Activated T-helper 17 cell treated with anti-CD3 and anti-CD28 coated beads, Interleukin-2, amount 50 U/mL, for 72 hours (primary cell): ENCODE data around the gene CBFA2T2. TPM values are rescaled to one million over a fixed set of nuclear protein-coding genes. Genes with fewer than 3 reads are reported as not detected.

Experiments
- ATAC-seq: fragments of 150-1000 bp; cut with Tn5 transposase; replicated peaks from 2 replicates; pipeline ENCODE4 v1.10.0; 2021; ENCODE audit warnings: mild to moderate bottlenecking, moderate library complexity
- H3K27ac Mint-ChIP-seq: one replicate; pipeline ENCODE4 v1.8.0; 2022; ENCODE audit warnings: mixed read lengths
- H3K27me3 Mint-ChIP-seq: one replicate; pipeline ENCODE4 v1.8.0; 2022; ENCODE audit warnings: mixed read lengths
- H3K36me3 Mint-ChIP-seq: one replicate; pipeline ENCODE4 v1.8.0; 2022; ENCODE audit warnings: low read depth, mild to moderate bottlenecking, mixed read lengths
- H3K4me1 Mint-ChIP-seq: one replicate; pipeline ENCODE4 v1.8.0; 2022; ENCODE audit warnings: mixed read lengths
- H3K4me3 Mint-ChIP-seq: one replicate; pipeline ENCODE4 v1.8.0; 2022; ENCODE audit warnings: mild to moderate bottlenecking, mixed read lengths
- H3K9me3 Mint-ChIP-seq: one replicate; pipeline ENCODE4 v1.8.0; 2022; ENCODE audit warnings: mixed read lengths
- total RNA-seq, 2 donors: library from RNA; stranded (reverse); gene quantifications; one replicate each; pipeline ENCODE4 v1.2.3, GENCODE V29; 2022

Gene CBFA2T2
- total RNA-seq, 2 donors from 2014 or later = 14.5 to 25.6 TPM

GRCh38 chr20:33666293-33667244, 176.7 kb downstream of the CBFA2T2 start, which contains the start of gene ACTL10:
Gene ACTL10, plus strand, starts transcription at chr20:33666943. Its CDS starts 555 bp downstream, at chr20:33667498.
- Mint-ChIP-seq H3K4me3 (peak within 1 kb of the TSS; percentile 96), H3K36me3 (peaks cover 6% of the 10 kb centered on the region), H3K27me3 (no peaks in the 10 kb centered on the region), H3K4me1 (peaks cover 26% of the 10 kb centered on the region), H3K27ac (peak within 1 kb of the TSS; percentile 97), H3K9me3 (no peaks in the 10 kb centered on the region)
- peak; percentile 71 for ATAC-seq

GRCh38 chr20:33667245-33667675, 177.4 kb downstream of the CBFA2T2 start:
- ATAC-seq = peak; percentile 27
- peaks cover 6% of the 10 kb centered on the region for H3K36me3 Mint-ChIP-seq
- no peak overlapping the region for H3K27ac Mint-ChIP-seq
- peak overlapping the region; percentile 96 for H3K4me3 Mint-ChIP-seq
- no peaks in the 10 kb centered on the region for H3K27me3 Mint-ChIP-seq
- H3K4me1 Mint-ChIP-seq = peaks cover 26% of the 10 kb centered on the region
- H3K9me3 Mint-ChIP-seq = no peaks in the 10 kb centered on the region

GRCh38 chr20:33667676-33668465, 178.0 kb downstream of the CBFA2T2 start:
- Mint-ChIP-seq H3K9me3 (no peaks in the 10 kb centered on the region), H3K4me3 (peak overlapping the region; percentile 96), H3K4me1 (peaks cover 22% of the 10 kb centered on the region)

GRCh38 chr20:33668466-33669155, 178.7 kb downstream of the CBFA2T2 start:
- Mint-ChIP-seq H3K27me3 (no peaks in the 10 kb centered on the region), H3K4me3 (peak overlapping the region; percentile 96), H3K4me1 (peaks cover 21% of the 10 kb centered on the region), H3K36me3 (peaks cover 6% of the 10 kb centered on the region), H3K9me3 (no peaks in the 10 kb centered on the region), H3K27ac (no peak overlapping the region)
- no peak for ATAC-seq

More at GRCh38 chr20:33667676-33668465, 178.0 kb downstream of the CBFA2T2 start:
- H3K27ac Mint-ChIP-seq = no peak overlapping the region
- H3K36me3 Mint-ChIP-seq = peaks cover 6% of the 10 kb centered on the region
- H3K27me3 Mint-ChIP-seq = no peaks in the 10 kb centered on the region
- ATAC-seq = peak; percentile 67

GRCh38 chr20:33669224-33669623, 179.3 kb downstream of the CBFA2T2 start:
- Mint-ChIP-seq H3K36me3 (peaks cover 6% of the 10 kb centered on the region), H3K9me3 (no peaks in the 10 kb centered on the region), H3K27me3 (no peaks in the 10 kb centered on the region), H3K4me3 (peak overlapping the region; percentile 96), H3K4me1 (peaks cover 19% of the 10 kb centered on the region), H3K27ac (no peak overlapping the region)
- ATAC-seq = no peak

- peak overlapping the region; percentile 32 for H3K27ac Mint-ChIP-seq
Observed at GRCh38 chr20:33669873-33670640, 180.2 kb downstream of the CBFA2T2 start.

GRCh38 chr20:33670715-33671499, 181.0 kb downstream of the CBFA2T2 start:
- peak overlapping the region; percentile 28 for H3K27ac Mint-ChIP-seq
- no peaks in the 10 kb centered on the region for H3K9me3 Mint-ChIP-seq
- peaks cover 6% of the 10 kb centered on the region for H3K36me3 Mint-ChIP-seq
- ATAC-seq = no peak
- H3K27me3 Mint-ChIP-seq = no peaks in the 10 kb centered on the region
- H3K4me3 Mint-ChIP-seq = no peak overlapping the region
- H3K4me1 Mint-ChIP-seq = peaks cover 15% of the 10 kb centered on the region

More at GRCh38 chr20:33669873-33670640, 180.2 kb downstream of the CBFA2T2 start:
- H3K9me3 Mint-ChIP-seq = no peaks in the 10 kb centered on the region
- no peak overlapping the region for H3K4me3 Mint-ChIP-seq
- H3K27me3 Mint-ChIP-seq = no peaks in the 10 kb centered on the region
- no peak for ATAC-seq
- peaks cover 6% of the 10 kb centered on the region for H3K36me3 Mint-ChIP-seq
- H3K4me1 Mint-ChIP-seq = peaks cover 14% of the 10 kb centered on the region

GRCh38 chr20:33671573-33672288, 181.8 kb downstream of the CBFA2T2 start:
- no peaks in the 10 kb centered on the region for H3K27me3 Mint-ChIP-seq
- peaks cover 9% of the 10 kb centered on the region for H3K36me3 Mint-ChIP-seq
- ATAC-seq = no peak
- peak overlapping the region; percentile 64 for H3K27ac Mint-ChIP-seq
- no peaks in the 10 kb centered on the region for H3K9me3 Mint-ChIP-seq
- H3K4me1 Mint-ChIP-seq = peaks cover 11% of the 10 kb centered on the region
- no peak overlapping the region for H3K4me3 Mint-ChIP-seq

- Mint-ChIP-seq H3K4me3 (peak overlapping the region; percentile 77), H3K4me1 (peaks cover 11% of the 10 kb centered on the region), H3K36me3 (peaks cover 12% of the 10 kb centered on the region), H3K27me3 (no peaks in the 10 kb centered on the region), H3K9me3 (no peaks in the 10 kb centered on the region), H3K27ac (peak overlapping the region; percentile 64)
- ATAC-seq = no peak
Observed at GRCh38 chr20:33672426-33673113, 182.7 kb downstream of the CBFA2T2 start.

- Mint-ChIP-seq H3K27ac (peak overlapping the region; percentile 63), H3K4me3 (peak overlapping the region; percentile 77), H3K9me3 (no peaks in the 10 kb centered on the region), H3K27me3 (no peaks in the 10 kb centered on the region), H3K4me1 (peaks cover 11% of the 10 kb centered on the region), H3K36me3 (peaks cover 17% of the 10 kb centered on the region)
- ATAC-seq = no peak
Observed at GRCh38 chr20:33673114-33673409, 183.2 kb downstream of the CBFA2T2 start.

- Mint-ChIP-seq H3K4me1 (peaks cover 12% of the 10 kb centered on the region), H3K36me3 (peaks cover 23% of the 10 kb centered on the region), H3K27me3 (no peaks in the 10 kb centered on the region), H3K4me3 (peak overlapping the region; percentile 77), H3K9me3 (no peaks in the 10 kb centered on the region), H3K27ac (peak overlapping the region; percentile 63)
- ATAC-seq = peak; percentile 70
Observed at GRCh38 chr20:33673410-33674293, 183.8 kb downstream of the CBFA2T2 start.
